Testis (tissue), 2 donors: ENCODE results near the gene EYA3.

Source experiments
- CTCF ChIP-seq, 3 experiments: fragments of 450-650 bp in 2 of 3; fragments of 200-600 bp in 1 of 3; sonication (generic) in 1 of 3; IDR thresholded peaks; one replicate each; pipeline ENCODE4 v1.5.1; 2016 to 2019; ENCODE audit warnings: antibody characterized with exemption in 3 of 3, mild to moderate bottlenecking in 2 of 3, moderate library complexity in 1 of 3
- POLR2A ChIP-seq: fragments of 450-650 bp; IDR thresholded peaks from one replicate; pipeline ENCODE4 v1.6.1; 2017; ENCODE audit warnings: antibody characterized with exemption, mild to moderate bottlenecking, moderate library complexity

DNA sequence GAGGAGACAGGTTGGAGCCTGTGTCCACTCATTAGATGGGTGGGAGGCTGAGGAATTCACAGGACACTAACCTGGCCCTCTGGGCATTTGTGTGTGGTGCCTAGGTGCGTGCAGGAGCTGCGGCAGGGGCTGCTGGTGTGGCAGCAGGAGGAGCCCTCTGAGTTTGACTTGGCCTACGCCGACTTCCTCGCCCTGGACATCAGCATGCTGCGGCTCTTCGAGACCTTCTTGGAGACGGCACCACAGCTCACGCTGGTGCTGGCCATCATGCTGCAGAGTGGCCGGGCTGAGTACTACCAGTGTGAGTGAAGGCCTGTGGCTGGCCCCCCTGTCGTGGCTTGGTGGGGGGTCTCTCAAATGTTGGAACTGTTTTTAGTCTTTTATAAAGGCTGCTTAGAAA is 125.0 kb downstream of the EYA3 start:
- TF ChIP-seq POLR2A (no peak), CTCF (IDR thresholded peaks at IDR 0.05) (no peak)
